Amniotic stem cell (primary cell): ENCODE data around the gene UBTD2.
"Not testable (repeated sequence)": the region's sequence is repeated elsewhere in the genome, so short reads cannot be mapped to it uniquely, and the experiment has no call there.

Source experiments
- DNase-seq: peaks from one replicate; lab custom pipeline; 2025; lab: John Stamatoyannopoulos, UW

UBTD2 gene

DNA sequence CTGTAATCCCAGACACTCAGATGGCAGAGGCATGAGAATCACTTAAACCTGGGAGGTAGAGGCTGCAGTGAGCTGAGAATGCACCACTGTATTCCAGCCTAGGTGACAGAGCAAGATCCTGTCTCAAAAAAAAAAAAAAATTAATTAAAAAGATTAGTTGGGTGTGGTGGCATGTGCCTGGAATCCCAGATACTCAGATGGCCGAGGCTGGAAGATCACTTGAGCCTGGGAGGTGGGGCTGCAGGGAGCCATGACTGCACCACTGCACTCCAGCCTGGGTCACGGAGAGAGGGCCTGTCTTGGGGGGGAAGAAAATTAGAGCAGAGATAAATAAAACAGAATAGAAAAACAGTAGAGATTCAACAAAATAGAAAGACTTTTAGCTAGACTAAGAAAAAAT is 34.9 kb downstream of the UBTD2 start:
- DNase-seq: no peak

DNA sequence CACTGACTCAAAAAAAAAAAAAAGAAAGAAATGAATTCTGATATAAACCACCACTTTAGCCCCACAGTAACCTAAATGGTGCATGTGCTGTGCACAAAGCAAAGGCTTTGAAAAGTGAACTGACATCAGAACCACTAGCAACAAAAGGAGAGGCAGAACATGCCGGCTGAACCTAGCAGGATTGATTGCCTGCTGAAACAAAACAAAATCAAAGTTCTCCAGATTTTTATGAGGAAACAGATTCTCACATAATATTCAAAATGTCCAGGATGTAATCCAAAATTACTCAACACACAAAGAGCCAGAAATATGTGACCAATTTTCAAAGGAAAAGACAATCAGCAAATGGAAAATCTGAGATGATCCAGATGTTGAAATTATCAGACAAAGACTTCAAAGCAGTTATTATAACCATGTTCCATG is 37.9 kb downstream of the UBTD2 start:
- no peak for DNase-seq

DNA sequence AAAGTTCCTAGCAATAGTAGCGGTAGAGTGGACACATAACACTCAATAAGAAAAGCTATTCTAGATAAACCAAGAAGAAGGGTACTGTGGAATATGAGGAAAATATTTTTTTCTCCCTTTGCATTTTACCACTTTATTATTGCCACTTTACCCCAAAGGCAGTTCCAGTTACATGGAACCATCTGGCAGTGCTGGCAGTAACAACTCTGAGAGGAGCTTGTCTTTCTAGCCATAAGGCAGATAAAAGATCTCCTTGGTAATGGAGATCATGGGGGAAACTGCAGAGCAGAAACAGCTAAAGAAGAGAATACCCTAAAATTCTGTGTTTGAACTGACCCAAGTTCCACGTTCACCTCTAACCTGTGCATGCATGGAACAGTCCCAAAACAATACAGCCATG is 38.5 kb downstream of the UBTD2 start:
- no peak for DNase-seq

DNA sequence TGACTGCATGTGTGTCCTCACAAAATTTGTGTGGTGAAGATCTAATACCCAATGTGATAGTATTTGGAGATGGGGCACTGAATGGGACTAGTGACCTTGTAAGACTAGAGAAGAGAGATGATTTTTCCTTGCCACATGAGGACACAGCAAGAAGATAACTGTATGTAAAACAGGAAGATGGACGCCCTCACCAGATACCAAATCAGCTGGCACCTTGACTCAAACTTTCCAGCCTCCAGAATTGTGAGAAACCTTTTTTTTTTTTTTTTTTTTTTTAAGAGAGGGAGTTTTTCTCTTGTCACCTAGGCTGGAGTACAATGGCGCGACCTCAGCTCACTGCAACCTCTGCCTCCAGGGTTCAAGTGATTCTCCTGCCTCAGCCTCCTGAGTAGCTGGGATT is 40.3 kb downstream of the UBTD2 start:
- DNase-seq: no peak

DNA sequence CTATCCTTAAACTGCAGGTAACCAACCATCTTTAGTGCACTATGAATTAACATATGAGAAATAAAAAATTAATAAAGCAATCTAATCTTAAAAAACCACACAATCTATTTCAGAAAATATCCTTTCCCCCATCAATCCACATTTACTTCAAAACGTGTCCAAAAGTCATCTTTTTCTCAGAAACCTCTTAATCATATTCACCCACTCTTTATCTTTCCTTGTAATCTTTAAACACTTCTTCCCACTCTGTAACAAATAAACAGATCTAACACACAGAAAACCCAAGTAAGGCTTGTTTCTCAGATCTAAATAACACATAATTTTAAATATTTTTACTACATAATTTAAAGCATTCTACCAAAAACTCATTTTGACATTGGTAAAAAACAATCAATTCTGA is 45.2 kb downstream of the UBTD2 start:
- no peak for DNase-seq

DNA sequence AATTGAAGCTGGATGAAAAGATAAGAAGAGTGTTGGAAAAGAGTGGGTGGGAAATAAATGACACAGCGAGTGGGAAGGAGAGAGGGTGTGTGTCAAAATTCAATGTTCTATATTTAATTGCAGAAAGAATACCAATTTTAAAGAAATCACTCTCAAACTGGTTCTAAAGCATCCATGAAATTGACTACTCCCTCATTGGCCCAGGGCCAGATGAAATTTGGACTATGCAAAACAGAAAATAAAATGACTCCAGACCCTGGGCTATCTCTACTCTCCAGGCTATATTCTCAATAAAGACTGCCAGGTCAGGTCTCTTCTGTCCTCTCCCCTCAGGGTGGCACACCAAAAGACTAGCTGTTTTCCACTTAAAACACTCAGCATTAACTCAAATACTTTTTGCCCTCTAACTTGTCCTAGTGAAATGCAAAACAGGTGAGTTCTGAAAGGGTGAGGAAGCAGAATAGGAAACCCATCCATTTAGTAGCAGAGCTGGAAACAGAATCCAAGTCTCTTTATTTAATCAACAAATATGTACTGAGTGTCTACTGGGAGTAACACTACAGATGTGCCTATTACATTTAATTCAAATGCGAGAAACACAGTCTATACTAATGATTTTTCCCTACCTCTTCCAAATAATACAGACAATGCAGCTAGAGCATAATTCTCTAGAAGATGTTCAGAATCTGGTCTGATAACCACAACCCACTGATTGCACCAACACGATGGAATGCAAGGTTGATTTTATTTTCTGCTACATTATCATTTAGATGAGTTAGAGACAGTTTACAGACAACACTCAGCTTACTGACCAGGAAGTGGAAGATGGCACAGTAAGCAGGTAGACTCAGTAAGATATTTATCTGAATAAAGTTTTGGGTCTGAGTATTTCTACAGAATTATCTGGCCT is 47.5 kb downstream of the UBTD2 start:
- no peak for DNase-seq

DNA sequence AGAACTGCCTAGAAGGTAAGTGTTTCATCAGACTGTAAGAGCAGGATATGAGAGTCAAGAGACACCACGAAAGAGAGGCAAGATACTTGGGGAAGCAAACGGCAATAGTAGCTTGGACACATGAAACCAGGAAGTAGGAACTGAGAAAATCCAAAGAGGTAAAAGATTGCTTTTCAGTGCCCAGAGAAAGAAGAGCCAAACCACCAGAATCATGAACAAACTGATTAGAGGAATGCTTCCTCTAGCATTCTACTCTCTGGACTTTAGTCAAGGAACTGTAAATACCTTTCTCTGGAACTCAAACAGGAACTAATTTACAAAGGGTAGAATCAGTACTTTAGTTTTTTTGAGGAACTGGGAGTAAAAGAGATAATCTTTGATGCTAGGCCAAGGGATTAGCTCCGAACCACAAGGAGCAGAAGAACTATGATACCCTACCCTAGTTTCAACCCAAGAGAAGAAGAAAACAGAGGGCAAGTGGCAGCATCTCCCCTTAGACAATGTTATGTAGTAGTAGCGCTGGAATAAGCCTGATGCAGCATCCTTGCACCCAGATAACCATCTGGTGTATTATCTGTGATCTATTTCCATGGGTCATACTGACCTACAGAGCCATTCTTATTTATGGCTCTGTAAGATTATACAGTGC is 48.3 kb downstream of the UBTD2 start:
- DNase-seq: no peak

DNA sequence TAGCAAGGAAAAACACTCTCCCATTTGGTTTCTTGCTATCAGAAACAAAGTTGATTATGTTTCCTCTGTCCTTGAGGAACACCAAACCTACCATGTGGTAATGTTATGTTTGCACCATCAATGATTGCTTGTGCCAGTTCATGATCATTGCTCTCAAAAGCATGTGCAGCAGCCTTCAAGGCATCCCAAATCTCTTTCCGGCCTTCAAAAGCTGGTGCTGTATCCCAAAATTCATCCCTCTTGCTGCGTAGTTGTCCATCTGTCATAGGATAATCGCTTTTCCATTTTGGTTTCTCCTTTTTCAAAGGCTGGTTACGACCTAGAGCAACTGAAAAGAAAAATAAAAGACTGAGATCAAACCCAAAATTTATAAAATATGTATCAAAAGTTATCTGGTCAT is 49.5 kb downstream of the UBTD2 start:
- DNase-seq: no peak

DNA sequence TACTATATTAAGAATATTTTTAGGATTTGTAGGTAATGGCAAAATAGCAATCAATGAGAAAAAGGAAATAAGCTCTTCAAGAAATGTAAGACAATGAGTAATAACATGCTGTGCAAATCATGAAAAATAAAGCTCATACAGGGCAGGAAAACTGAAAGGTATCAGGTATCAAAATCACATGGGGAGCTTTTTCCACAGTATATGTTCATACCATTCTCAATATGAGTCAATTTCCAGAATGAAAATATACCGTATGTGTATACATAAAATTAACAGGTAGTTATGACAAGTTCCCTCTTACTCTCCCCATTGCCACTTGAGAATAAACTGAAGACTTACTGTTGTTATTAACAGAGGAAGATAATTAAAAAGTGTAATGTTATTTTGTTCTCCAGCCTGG is 53.7 kb downstream of the UBTD2 start:
- DNase-seq: no peak

DNA sequence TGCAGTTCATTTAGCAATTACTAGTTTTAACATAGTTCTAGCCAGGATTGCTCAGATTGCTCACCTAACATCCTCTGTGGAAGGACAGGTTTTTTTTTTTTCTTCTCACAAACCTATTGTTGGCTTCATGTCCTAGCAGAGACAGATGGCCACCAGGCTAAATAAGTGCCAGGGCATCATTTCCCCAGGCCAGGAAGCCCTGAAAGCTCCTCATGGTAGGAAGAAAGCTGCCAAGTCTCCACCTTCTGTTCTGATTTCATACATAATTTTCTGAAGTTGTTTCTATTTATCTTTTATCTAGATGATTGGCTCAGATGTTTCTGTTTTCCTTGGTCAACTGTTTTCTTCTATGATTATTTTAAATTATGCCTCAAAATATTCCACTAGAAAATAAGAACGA is 58.6 kb downstream of the UBTD2 start:
- no peak for DNase-seq

DNA sequence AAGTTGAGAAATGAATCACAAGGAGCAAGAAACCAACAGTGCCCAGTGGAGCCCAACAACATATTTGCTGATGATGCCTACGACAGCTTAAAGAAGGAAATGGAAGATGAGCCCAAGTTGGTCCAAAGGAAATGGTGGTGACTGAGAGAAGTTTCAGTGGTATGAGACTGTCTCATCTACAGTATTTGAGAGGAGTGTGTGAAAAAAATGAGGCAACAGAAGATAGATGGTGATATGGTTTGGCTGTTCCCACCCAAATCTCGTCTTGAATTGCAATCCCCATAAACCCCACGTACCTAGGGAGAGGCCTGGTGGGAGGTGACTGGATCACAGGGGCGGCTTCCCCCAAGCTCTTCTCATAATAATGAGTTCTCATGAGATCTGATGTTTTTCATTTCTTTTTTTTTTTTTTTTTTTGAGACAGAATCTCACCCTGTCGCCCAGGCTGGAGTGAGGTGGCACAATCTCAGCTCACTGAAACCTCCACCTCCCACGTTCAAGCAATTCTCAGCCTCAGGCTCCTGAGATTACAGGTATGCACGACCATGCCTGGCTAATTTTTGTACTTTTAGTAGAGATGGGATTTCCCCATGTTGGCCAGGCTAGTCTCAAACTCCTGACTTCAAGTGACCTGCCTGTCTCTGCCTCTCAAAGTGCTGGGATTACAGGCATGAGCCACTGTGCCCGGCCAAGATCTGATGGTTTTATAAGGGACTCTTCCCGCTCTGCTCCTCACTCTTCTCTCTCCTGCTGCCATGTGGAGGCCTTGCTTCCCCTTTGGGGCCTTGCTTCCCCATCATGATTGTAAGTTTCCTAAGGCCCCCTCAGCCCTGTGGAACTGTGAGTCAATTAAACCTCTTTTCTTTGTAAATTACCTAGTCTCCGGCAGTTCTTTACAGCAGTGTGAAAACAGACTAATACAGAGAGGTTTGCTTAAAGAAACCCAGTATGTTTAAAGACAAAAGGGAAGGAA is 59.4 kb downstream of the UBTD2 start:
- DNase-seq: no peak

DNA sequence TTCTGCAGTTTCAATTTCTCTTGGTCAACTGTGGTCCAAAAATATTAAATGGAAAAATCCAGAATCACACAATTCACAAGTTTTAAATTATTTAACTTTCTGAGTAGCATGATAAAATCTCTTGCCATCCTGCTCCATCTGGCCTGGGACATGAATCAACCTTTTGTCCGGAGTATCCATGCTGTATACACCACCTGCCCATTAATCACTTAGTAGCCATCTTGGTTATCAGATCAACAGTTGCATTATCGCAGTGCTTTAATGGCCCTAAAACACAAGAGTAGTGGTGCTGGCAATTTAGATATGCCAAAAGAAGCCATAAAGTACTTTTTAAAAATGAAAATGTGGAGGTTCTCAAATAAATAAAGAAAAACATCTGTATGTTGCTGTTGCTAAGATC is 64.3 kb downstream of the UBTD2 start:
- DNase-seq: no peak

DNA sequence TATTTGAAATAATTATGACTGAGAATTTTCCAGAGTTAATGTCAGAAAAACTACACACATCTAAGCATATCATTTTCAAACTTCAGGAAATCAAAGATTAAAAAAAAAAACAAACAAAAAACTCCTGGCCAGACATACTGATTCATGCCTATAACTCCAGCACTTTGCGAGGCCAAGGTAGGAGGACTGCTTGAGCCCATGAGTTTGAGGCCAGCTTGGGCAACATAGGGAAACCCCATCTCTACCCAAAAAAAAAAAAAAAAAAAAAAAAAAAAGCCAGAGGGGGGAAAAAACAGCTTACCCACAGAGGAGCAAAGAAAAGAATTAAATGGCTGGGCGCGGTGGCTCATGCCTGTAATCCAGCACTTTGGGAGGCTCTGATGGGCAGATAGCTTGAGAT is 67.2 kb downstream of the UBTD2 start:
- DNase-seq: no peak

DNA sequence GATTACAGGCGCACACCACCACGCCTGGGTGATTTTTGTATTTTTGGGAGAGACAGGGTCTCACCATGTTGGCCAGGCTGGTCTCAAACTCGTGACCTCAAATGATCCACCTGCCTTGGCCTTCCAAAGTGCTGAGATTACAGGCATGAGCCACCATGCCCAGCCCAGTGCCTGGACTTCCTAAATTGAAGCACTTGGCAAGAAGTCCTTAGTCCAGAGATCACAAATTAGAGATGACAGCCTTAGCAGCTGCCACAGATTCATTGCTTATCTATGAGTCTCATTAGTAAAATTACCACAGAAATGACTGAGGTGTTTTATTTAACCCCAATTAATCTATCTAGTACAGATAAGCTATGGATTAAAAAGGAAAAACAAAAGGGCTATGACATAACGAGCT is 70.4 kb downstream of the UBTD2 start:
- DNase-seq: no peak

DNA sequence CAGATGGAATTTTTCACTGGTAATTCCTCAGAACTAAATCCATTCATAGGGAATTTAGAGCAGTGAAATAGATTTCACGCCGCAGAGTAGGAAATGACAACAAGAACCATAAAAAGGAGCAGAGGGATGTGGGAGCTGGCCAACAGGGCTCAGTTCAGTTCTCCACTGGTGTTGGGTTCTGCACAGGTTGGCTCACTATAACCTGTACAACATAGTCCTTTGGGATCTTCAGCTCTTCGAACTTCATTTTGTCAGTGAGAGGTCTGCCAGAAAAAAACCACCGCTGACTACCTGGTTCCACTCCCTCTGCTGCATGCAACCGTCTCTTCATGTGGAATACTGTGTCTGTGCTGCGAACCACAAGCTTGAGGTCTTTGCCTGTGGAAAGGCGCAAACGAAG is 71.9 kb downstream of the UBTD2 start:
- no peak for DNase-seq

DNA sequence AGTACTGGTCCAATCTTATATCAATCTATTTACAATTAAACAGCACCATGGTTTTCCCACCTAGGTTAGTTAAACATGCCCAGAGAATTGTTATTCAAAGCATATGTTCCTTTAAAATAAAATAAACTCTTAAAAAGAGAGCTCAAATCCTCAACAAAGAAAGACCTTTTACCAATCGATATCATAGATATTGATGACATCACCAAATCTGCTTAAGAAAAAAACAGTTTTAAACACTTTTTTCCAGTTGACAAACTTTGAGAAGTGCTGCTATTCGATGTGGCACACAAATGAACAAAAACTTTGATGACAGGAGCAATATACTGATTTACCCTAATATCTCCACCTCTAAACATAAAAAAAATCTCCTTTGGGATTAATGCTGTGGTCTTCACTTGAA is 73.8 kb downstream of the UBTD2 start:
- DNase-seq: no peak

DNA sequence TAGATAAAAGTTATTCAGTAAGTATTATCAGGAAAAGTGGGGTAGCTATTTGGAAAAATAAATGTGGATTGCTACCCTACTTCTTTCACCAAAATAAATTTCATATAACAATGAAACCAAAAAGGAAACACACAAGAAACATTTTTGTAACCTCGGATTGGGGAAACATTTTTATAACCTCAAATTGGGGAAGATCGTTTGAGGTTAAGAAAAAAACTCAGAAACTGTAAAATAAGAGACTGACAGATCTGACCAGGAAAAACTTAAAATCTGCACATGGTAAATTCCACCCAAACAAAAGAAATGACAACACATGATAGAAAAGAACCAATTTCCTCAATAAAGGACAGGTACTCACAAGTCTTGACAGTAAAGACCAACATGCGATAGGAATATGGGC is 76.1 kb downstream of the UBTD2 start:
- DNase-seq: no peak

DNA sequence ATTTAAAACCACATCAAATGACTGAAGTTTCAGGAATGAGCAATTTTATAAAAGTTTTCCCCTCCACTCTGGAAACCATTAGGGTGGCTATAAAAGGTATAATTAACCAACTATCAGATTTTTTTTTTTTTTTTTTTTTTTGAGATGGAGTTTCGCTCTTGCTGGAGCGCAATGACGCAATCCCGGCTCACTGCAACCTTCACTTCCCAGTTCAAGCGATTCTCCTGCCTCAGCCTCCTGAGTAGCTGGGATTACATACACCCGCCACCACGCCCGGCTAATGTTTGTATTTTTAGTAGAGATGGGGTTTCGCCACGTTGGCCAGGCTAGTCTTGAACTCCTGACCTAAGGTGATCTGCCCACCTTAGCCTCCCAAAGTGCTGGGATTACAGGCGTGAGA is 77.6 kb downstream of the UBTD2 start:
- DNase-seq: not testable (repeated sequence)

DNA sequence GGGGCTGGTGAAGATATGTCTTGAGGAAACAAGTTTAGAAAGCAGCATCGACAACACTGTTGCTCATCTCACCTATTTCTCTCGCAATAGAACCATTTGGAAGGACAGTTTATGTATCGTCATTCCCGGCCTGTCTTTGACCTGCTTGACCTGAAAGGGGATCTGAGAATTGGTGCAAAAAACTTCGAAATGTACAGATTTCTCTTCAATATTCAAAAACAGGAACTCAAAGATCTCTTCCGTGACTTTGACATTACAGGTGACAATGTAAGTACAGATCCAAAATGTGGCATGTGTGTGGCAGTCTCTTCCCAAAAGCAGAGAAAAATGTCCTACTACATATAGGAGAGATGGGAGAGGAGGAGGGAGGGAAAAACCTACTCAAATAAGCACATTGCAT is 83.1 kb downstream of the UBTD2 start:
- DNase-seq: no peak

DNA sequence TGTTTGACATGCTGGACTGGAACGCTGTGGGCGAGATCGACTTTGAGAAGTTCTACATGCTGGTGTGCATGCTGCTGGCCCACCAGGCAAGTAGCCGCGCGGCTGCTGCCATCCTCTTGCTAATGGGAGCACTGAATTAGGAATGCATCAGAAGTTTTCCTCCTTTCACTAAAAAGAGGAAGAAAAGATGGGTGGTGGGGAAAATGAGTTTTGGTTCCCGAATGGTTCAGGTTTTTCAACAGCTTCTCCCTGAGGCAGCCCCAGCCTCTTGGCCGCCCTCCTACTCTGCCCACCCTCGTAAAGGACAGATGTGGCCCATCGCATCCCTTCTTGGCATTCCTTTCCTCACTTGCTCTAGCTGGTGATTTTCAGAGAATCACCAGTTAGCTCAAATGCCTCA is 84.1 kb downstream of the UBTD2 start:
- DNase-seq: no peak

DNA sequence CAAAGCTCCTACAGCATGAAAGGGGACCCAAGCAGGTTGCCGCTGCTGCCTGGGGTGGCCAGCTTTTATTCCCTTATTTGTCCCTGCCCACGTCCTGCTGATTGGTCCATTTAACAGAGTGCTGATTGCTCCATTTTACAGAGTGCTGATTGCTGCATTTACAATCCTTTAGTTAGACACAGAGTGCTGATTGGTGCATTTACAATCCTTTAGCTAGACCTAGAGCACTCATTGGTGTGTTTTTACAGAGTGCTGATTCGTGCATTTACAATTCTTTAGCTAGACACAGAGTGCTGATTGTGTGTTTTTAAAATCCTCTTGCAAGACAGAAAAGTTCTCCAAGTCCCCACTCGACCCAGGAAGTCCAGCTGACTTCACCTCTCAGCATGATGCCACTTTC is 85.8 kb downstream of the UBTD2 start:
- DNase-seq: not testable (repeated sequence)

DNA sequence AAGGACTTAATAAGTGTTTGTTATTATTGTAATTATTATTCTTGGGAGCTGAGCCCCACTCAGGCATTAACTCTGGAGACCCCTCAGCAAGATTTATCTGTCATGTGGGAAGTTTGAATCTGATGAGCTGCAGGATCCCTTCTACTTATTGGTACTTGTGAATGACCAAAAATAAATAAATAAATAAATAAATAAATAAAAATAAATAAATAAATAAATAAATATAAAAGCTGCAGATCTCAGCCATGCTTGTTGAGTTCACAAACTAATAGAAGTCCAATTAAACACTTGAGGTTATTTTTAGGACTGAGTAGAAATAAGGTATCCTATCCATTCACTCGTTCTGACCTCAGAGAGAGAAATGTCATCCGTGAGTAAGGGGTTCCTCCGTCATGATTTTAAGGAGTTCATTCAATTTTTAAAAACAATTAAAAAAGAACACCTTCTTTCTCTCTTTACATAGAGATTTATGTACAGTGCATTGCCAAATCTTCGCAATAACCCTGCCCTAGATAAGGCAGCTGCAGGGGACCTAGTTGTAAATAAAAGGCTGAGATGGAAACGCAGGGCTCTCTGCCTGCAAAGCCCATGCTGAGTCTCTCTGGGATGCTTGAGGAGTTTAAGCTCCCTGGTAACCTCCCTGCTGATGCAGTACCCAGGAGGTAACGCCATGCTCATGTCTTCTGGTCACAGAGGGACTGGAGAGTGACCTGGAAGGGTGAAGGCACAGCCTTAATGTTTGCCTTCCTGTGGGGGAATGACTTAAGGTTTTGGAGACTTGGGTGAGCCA is 88.4 kb downstream of the UBTD2 start:
- no peak for DNase-seq
